ENCODE results near the gene KLHDC7A.

KLHDC7A gene

GRCh38 chr1:18473195-18473815 lies 7.4 kb upstream of the KLHDC7A start:
- no peaks in the 10 kb centered on the region for H4K20me1 ChIP-seq (ENCODE audit: low read depth, low read length)
- H3K9me2 ChIP-seq (replicated peaks; ENCODE audit: insufficient read depth, low read length), result no peaks in the 10 kb centered on the region
- H3K36me3 ChIP-seq (ENCODE audit: low read length), result no peaks in the 10 kb centered on the region
- H3K4me3 ChIP-seq (ENCODE audit: insufficient read depth, low read length, poor library complexity, severe bottlenecking), result no peak overlapping the region
- no peak overlapping the region for H2AFZ ChIP-seq (ENCODE audit: low read depth, low read length, severe bottlenecking)
- no peaks in the 10 kb centered on the region for H3K79me2 ChIP-seq (ENCODE audit: insufficient read depth, low read length)
- H3K27ac ChIP-seq (ENCODE audit: low read depth, low read length), result no peak overlapping the region
- no peak overlapping the region for H3K4me2 ChIP-seq (ENCODE audit: low read depth, low read length, poor library complexity, severe bottlenecking)
- H3K27me3 ChIP-seq (ENCODE audit: low read length), result no peaks in the 10 kb centered on the region
- TF ChIP-seq EZH2phosphoT487 (conservative IDR thresholded peaks at IDR 0.05; ENCODE audit: low read length) (no peak), CTCF (IDR thresholded peaks at IDR 0.05; ENCODE audit: insufficient read depth, low read length, poor library complexity, severe bottlenecking) (no peak)
- no peaks in the 10 kb centered on the region for H3K9me3 ChIP-seq (ENCODE audit: insufficient read depth, low read length)
- H3K9ac ChIP-seq (ENCODE audit: low read length), result no peak overlapping the region
- no peaks in the 10 kb centered on the region for H3F3A ChIP-seq (ENCODE audit: insufficient read depth)

GRCh38 chr1:18474559-18475175 lies 6.1 kb upstream of the KLHDC7A start:
- H2AFZ ChIP-seq (ENCODE audit: low read depth, low read length, severe bottlenecking), result no peak overlapping the region

GRCh38 chr1:18475234-18475905 lies 5.4 kb upstream of the KLHDC7A start:
- no peak overlapping the region for H3K4me2 ChIP-seq (ENCODE audit: low read depth, low read length, poor library complexity, severe bottlenecking)
- H3K36me3 ChIP-seq (ENCODE audit: low read length), result no peaks in the 10 kb centered on the region
- no peak for TF ChIP-seq EZH2phosphoT487 (conservative IDR thresholded peaks at IDR 0.05; ENCODE audit: low read length)
- no peak for TF ChIP-seq CTCF (IDR thresholded peaks at IDR 0.05; ENCODE audit: insufficient read depth, low read length, poor library complexity, severe bottlenecking)
- H3K79me2 ChIP-seq (ENCODE audit: insufficient read depth, low read length), result no peaks in the 10 kb centered on the region
- H3K9ac ChIP-seq (ENCODE audit: low read length), result no peak overlapping the region
- no peak overlapping the region for H3K27ac ChIP-seq (ENCODE audit: low read depth, low read length)
- H3K9me2 ChIP-seq (replicated peaks; ENCODE audit: insufficient read depth, low read length), result no peaks in the 10 kb centered on the region
- H4K20me1 ChIP-seq (ENCODE audit: low read depth, low read length), result no peaks in the 10 kb centered on the region
- H3K4me3 ChIP-seq (ENCODE audit: insufficient read depth, low read length, poor library complexity, severe bottlenecking), result no peak overlapping the region
- H3K9me3 ChIP-seq (ENCODE audit: insufficient read depth, low read length), result no peaks in the 10 kb centered on the region
- no peak overlapping the region for H2AFZ ChIP-seq (ENCODE audit: low read depth, low read length, severe bottlenecking)
- no peaks in the 10 kb centered on the region for H3K27me3 ChIP-seq (ENCODE audit: low read length)
- H3F3A ChIP-seq (ENCODE audit: insufficient read depth), result no peaks in the 10 kb centered on the region

More at GRCh38 chr1:18474559-18475175, 6.1 kb upstream of the KLHDC7A start:
- no peaks in the 10 kb centered on the region for H3K79me2 ChIP-seq (ENCODE audit: insufficient read depth, low read length)
- no peak overlapping the region for H3K27ac ChIP-seq (ENCODE audit: low read depth, low read length)
- H3K9ac ChIP-seq (ENCODE audit: low read length), result no peak overlapping the region
- no peaks in the 10 kb centered on the region for H3K9me2 ChIP-seq (replicated peaks; ENCODE audit: insufficient read depth, low read length)
- no peaks in the 10 kb centered on the region for H4K20me1 ChIP-seq (ENCODE audit: low read depth, low read length)
- H3K4me2 ChIP-seq (ENCODE audit: low read depth, low read length, poor library complexity, severe bottlenecking), result no peak overlapping the region
- no peaks in the 10 kb centered on the region for H3F3A ChIP-seq (ENCODE audit: insufficient read depth)
- no peak overlapping the region for H3K4me3 ChIP-seq (ENCODE audit: insufficient read depth, low read length, poor library complexity, severe bottlenecking)
- no peak for TF ChIP-seq EZH2phosphoT487 (conservative IDR thresholded peaks at IDR 0.05; ENCODE audit: low read length)
- no peak for TF ChIP-seq CTCF (IDR thresholded peaks at IDR 0.05; ENCODE audit: insufficient read depth, low read length, poor library complexity, severe bottlenecking)
- no peaks in the 10 kb centered on the region for H3K9me3 ChIP-seq (ENCODE audit: insufficient read depth, low read length)
- no peaks in the 10 kb centered on the region for H3K27me3 ChIP-seq (ENCODE audit: low read length)
- H3K36me3 ChIP-seq (ENCODE audit: low read length), result no peaks in the 10 kb centered on the region
